GM19467 (cell line): ENCODE results near the gene NRP2.
A peak's percentile ranks its signal among the peaks of the same experiment; 100 is the strongest.

Experiments
- ATAC-seq: cut with Tn5 transposase; IDR thresholded peaks from one replicate; pipeline ENCODE4 v1.9.1; 2021; ENCODE audit warnings: mild to moderate bottlenecking, moderate library complexity; ENCODE audit not compliant: unreplicated experiment

Gene NRP2

GRCh38 chr2:205659922-205660321, 22.4 kb upstream of the NRP2 start:
- ATAC-seq: no peak

GRCh38 chr2:205660521-205661124, 21.7 kb upstream of the NRP2 start:
- ATAC-seq: no peak

DNA sequence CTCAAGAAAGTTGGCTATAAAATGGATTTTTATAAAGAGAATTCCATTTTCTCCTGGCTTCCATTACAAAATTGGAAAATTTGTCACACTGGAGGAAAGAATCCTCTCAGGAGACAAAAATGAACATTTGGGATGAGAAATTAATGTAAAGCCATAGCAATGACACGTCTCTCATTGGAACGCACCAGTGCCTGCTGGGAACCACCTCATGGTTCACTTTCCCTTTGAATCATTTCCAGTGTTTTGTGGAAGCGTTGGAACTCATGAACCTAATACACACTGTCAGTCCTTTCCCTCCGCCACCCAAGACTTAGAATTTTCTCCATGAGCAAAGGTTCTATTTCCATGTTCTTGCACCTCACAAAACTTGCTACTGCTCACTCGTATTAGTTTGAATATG, 21.0 kb upstream of the NRP2 start:
- ATAC-seq: no peak

- no peak for ATAC-seq
Observed at GRCh38 chr2:205662206-205662965, 19.9 kb upstream of the NRP2 start.

DNA sequence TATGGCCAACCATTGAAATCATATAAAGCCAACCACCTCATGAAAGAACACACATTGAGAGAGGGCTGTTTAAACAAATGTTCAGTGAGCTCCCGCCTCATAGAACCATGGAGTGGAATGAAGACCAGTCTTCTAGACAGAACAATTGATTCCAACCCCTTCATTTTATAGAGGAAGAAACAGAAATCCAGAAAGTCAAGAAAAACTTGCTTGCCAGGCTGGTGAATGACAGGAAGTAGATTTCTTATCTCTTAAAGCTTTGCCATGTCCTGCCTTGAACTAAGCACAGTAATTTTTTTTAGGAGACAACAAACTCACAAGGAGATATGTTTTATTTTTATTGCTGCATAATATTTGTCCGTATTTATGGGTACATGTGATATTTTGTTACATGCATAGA, 16.5 kb upstream of the NRP2 start:
- ATAC-seq: no peak

GRCh38 chr2:205670292-205670691, 12.0 kb upstream of the NRP2 start:
- no peak for ATAC-seq

GRCh38 chr2:205673312-205673711, 9.0 kb upstream of the NRP2 start:
- no peak for ATAC-seq

- no peak for ATAC-seq
Observed at GRCh38 chr2:205675861-205676516, 6.3 kb upstream of the NRP2 start.

DNA sequence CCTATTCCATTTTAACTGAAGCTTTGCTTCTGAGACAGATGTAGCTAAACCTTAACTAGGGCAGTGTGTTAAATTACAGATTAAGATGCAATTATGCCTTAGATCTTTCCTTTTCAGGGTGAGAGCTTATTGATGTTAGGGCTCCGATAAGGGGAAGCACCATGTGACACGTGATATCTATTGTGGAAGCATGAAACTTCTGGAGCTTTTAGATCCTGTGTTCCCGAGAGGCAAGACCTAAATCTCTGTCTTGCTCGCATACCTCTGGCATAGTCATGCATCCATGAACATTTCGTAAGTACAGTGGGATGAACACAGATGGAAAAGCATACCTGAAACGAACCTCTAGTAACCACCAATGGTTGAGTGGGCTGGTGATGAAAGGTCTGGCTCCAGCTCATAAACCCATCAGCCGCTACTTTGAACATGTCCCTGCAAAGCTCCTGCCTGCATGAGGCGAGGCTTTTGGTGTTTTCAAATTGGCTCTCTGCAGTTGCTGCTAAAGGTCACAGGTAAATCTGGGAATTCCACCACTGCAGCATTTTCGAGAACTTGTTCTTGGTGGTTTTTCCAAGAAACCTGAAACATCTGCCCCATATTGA, 3.7 kb upstream of the NRP2 start:
- no peak for ATAC-seq

GRCh38 chr2:205679410-205680009, 2.8 kb upstream of the NRP2 start:
- ATAC-seq: no peak

DNA sequence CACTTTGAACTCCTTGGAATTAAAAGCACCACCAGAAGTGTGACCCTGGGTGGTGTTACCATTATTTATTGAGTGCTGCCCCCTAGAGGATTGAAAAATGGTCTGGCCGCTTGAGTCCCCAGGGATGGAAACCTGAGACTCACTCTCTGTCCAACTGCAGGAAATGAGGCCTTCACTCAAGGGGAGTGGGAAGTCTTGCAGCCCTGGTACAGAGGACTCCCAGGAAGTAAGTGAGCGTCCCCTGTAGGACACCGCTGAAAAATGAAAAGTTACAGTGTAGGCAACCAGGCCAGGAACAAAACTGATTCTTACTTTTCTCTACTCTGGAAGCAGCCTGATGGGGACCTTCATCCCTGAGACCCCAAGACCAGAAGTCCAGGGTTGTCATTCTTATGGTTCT, 2.2 kb upstream of the NRP2 start:
- ATAC-seq: peak; percentile 50

DNA sequence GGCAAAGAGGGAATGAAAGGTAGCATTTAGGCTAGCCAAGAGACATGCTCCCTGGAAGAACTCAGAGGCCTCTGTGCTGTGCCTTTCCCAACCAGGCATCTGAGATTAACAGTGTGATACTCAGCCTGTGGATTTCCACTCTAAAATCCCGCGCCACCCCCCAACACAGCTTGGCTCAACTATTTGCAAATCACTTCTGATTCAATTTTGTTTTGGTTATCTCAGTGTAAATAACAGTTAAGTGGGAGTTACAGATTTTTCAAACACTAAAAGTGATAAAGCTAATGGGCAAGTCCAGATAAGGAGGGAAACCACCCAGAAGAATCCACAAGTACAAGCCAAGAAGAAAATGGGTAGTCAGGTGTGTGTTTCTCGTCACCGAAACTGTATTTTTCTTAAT, 1.4 kb upstream of the NRP2 start:
- ATAC-seq: no peak

DNA sequence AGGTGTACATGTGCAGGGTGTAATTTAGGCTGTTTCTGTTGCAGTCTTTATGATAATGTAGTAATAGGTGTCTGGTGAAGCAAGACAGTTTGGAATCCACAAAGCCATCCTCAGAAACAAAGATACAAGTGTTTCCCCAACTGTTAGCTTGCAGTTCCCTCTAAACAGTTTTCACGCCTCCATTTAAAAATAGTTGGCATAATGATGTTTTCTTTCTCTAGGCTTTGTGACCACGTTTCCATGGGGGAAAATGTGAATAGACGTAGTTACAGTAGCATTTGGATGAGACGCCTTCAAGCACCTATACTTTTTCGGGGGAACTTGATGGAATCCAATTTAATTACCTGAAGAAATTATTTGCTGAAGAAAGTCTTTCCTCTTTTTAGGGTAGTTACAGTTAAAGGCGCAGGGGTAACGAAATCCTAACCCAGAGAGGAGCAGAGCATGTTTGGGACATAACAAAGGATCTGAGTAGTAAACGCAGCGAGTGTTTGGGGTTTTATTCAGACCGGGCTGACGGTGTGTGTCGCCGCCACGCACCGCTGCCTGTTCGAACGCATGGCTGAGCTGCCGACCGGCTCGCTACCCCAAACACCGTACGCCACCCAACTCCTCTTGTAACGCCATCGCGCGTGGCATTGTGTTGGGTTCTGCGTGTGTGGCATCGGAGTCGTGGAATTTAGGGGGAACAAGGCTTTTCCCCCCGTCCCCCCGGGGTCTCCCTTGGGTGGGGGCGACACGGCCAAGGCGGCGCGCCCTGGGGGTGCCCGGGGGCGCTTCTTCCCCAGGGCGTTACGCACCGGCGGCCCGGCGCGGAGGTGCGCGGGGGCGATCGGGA, 681 bp upstream of the NRP2 start:
- peak; percentile 30 for ATAC-seq

DNA sequence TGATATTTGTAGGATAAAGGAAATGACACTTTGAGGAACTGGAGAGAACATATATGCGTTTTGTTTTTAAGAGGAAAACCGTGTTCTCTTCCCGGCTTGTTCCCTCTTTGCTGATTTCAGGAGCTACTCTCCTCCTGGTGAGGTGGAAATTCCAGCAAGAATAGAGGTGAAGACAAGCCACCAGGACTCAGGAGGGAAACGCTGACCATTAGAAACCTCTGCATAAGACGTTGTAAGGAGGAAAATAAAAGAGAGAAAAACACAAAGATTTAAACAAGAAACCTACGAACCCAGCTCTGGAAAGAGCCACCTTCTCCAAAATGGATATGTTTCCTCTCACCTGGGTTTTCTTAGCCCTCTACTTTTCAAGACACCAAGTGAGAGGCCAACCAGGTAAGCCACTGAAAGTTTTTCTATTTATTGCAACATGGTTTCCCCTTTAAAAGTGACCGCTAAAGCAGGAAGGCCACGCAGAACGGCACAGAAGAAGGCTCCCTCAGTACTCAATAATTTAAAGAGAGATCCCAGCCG, 735 bp downstream of the NRP2 start:
- no peak for ATAC-seq

GRCh38 chr2:205683502-205684367, 1.4 kb downstream of the NRP2 start:
- no peak for ATAC-seq

DNA sequence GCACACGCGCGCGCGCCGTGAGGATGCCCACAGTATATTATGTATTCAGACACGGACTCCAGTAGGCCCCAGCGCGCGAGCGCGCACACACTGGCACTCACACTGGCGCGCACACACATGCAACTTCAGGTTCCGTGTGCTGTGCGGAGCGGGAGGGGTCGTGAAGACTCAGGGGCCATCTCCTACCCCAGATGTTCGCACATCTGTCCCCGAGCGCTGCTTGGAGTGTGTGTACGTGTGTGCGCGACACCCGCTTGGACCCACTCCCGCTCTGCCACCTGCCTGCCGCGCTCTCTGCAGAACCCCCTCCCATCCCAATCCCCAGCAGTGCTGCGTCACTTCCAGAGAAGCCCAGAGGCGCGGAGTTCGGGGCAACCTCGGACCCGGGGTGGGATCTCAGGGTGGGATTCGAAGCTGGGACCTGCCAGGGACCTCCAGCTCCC, 2.6 kb downstream of the NRP2 start:
- no peak for ATAC-seq

- ATAC-seq: no peak
Observed at GRCh38 chr2:205685314-205686055, 3.2 kb downstream of the NRP2 start.

DNA sequence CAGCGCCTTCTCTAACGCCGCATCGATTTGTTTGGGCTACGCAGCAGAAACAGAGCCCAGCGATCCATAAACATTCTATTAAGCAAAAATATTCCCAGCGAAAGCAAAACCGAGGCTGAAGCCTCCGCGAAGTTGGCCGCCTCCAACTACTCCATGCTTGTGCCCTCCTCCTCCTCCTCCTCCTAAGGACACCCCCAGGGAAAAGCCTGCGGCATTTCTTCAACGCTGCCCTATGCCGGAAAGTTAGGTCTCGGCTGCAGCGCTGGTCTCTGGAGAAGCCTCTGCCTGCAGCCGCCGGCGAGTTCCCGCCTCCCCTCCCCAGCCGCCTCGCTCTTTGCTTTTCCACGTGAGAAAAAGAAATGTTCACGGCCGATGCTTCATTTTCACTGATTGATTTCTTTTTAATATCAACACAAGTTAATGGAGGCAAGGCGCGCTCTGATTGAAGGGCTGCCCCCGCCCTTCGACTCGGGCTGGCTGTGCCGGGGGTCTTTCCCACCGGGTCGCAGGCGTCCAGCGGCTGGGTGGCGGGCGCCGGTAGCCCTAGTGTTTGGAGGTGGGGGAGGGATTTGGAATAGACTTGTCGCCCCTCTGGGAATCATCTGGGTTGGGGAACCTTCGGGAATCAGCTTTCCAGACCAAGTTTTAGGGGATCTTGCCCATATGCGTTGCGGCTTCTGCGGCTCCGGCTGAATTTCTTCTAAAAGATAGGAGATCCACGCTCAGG, 3.9 kb downstream of the NRP2 start:
- no peak for ATAC-seq
